RPMI7951 (cell line): ENCODE measurements around the gene CNIH2. TPM values are rescaled to one million over a fixed set of nuclear protein-coding genes. Genes with fewer than 3 reads are reported as not detected.
"Not testable (repeated sequence)": the region's sequence is repeated elsewhere in the genome, so short reads cannot be mapped to it uniquely, and the experiment has no call there.

Experiments used
- DNase-seq: peaks from one replicate; pipeline ENCODE4 v3.0.0-alpha.2; 2012; ENCODE audit warnings: low read depth
- total RNA-seq: library from RNA; depleted of rRNA; stranded (reverse); fragments of >200 nt; shearing (Covaris generic); gene quantifications from 2 replicates; pipeline ENCODE4 v1.2.3, GENCODE V29; 2014

Gene CNIH2
- total RNA-seq, 1 experiment from 2014 or later: 9.3 TPM

GRCh38 chr11:66276619-66277018 is 1.4 kb upstream of the CNIH2 start:
- not testable (repeated sequence) for DNase-seq

DNA sequence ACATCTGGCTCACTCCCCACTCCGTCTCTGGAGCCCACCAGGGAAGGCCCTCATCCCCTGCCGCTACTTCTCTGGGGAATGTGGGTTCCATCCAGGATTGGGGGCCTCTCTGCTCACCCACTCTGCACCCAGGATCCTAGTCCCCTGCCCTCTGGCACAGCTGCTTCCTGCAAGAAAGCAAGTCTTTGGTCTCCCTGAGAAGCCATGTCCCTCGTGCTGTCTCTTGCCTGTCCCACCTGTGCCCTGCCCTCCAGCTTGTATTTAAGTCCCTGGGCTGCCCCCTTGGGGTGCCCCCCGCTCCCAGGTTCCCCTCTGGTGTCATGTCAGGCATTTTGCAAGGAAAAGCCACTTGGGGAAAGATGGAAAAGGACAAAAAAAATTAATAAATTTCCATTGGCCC is 911 bp upstream of the CNIH2 start:
- DNase-seq: not testable (repeated sequence)

- DNase-seq: peak; percentile 65
Observed at GRCh38 chr11:66278363-66279091, 552 bp downstream of the CNIH2 start.

- DNase-seq: no peak
Observed at GRCh38 chr11:66279092-66279734, 1.2 kb downstream of the CNIH2 start.

DNA sequence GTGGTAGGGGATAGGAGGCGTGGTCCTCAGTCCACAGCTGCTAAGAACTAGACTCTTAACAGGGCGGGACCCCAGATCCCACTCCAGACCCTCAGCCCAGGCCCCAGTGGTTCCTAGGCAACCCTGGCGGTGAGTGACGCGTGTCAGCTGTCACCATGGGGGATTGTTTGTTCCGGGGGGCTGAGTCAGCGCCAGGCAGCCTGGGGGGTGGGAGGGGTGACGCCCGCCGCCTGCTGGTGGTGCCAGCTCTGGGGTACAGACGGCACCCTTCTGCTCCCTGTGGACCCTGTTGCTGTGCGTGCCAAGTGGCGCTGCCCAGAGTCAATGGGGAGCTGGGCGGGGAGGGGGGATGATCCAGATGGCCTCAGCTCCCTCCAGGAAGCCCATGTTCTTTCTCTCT is 2.5 kb downstream of the CNIH2 start:
- DNase-seq: no peak

DNA sequence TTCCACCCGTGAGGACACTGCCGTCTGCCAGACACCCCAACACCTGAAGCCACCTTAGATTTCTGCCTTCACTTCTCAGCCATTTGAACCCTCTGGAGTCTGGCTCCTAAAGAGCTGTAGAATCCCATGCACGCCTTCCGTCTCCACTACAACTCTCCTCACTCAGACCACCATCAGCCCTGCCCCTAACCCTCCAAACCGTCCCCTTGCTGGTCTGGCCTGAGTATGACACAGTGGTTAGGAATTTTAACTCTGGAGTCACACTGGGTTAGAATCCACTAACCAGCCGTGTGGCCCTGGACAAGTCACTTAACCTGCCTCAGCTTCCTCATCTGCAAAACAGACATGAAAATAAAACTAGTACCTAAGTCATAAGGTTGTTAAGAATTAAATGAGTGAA is 3.0 kb downstream of the CNIH2 start:
- DNase-seq: no peak

DNA sequence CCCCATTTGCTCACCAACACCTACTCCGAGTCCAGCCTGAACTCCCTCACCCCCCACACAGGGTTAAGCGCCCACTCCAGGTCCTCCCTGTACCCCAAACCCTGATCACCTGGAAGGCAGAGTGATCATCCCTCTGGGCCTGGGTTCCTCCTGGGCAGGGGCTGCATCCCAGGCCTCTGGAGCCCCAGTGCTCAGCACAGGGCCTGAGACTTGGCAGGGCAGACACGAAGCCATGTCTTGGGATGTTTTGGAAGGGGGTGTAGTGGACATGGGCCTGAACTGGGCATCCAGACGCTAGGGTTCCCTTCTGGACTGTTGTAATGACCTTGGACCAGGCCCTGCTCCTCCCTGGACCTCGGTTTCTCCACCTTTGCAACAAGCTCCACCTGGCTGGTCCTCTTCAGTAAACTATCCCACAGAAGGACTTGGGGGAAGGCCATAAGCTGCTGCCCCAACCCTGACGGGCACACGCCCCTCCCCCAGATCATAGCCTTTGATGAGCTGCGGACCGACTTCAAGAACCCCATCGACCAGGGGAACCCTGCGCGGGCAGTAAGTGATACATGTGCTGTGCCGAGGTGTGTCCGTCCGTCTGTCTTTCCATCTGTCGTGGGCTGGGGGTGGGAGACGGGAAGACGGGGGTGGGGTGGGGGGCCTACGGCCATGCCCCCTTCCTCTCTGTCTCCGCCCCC is 3.9 kb downstream of the CNIH2 start:
- no peak for DNase-seq

GRCh38 chr11:66282468-66283455 is 4.8 kb downstream of the CNIH2 start:
- DNase-seq: peak; percentile 93

DNA sequence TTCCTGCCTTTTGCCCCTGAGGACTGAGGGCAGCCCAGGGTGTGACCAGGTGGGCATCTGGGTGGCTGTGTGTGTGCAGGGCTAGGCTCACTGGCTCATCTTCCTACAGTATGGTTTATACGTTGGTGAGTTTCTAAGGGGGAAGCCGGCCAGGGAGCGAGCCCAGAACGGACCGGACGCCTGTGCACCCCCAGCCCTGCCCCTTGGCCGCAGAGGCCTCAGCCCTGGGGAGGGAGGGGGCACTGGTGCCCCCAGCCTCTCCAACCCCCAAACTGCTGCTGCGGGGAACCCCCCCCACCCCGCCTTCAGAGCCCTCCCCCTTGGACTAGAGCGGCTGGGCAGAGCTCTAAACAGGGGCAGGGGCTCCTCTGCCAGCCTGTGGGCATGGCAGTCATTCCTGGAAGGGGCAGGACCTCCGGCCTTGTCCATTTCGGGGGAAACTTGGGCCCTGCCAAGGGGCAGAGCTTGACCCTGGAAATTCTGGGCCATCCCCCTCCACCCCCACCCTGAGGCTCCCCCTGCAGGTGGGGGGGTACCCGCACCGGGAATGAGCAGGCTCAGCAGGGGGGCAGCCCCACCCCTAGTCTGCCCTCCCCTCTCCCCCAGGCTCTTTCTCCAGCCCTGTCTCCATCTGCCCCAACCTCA is 5.6 kb downstream of the CNIH2 start:
- no peak for DNase-seq

DNA sequence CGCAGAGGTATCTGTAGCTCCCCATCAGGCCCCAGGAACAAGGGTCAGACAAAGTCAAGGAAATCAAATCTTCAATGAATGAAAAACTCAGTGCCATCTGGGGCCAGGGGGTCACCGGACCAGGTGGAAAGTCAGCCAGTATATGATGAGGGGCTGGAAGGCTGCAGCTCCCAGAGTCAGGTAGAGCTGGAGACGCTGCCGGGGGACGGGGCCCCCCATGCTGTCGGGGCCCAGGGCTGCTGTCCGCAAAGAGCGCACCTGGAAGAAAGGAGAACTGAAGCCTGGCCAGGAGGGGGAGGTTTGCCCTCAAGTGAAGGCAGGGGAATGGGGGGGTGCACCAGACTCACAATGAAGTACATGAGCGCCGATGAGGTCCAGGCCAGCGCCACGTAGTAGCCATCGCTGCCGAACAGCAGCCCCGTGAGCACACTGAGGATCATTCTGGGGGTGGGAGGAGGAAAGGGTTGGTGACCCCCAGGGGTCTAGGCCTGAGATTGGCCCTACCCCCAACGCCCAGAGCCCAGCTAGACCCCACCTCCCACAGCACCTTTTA is 6.6 kb downstream of the CNIH2 start:
- no peak for DNase-seq

GRCh38 chr11:66285250-66285947 is 7.4 kb downstream of the CNIH2 start:
- DNase-seq: no peak

- no peak for DNase-seq
Observed at GRCh38 chr11:66286699-66287098, 8.7 kb downstream of the CNIH2 start.

- DNase-seq: no peak
Observed at GRCh38 chr11:66287211-66287888, 9.4 kb downstream of the CNIH2 start.

- DNase-seq: peak; percentile 27
Observed at GRCh38 chr11:66287889-66288670, 10.1 kb downstream of the CNIH2 start.

- DNase-seq: peak; percentile 99
Observed at GRCh38 chr11:66288671-66289547, 10.9 kb downstream of the CNIH2 start, which contains the start of gene YIF1A. Gene YIF1A (minus strand): TSS chr11:66289143. CDS start chr11:66288985, 158 bp downstream.

DNA sequence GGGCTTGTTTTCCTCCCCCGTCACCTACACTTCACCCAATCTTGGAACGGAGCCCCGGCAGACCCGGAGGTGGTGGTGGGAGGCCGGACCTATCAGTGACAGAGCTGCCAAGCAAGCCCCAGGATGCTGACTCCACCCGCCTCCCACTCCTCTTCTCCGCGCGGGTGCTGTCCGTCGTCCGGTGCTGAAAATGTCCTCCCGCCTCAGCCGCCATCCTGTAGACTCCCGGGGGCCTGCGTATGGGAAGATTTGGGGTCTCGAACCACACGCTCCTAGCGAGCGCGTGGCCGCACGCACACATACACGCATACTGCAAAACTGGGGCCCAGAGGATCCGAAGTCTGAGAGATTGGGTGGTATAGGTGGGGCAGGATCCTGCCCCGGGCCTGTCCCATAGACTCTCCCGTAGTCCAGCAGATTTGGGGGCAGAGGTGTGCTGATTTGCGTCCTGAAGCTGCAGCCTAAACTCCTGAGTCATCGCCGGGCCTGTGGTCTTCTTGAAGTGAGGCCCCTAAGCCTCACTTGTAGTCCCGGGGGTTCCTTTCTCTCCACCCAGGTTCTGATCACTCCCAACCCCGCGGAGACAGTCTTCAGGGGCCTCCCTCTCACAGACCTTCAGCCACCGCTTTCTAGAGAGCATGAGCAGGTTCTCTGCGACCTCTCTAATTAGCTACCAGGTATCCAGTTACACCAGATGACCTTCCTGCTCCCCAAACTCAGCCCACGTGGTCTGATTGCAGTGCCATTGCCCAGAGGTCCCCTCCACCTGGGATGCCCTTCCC is 11.8 kb downstream of the CNIH2 start:
- no peak for DNase-seq

GRCh38 chr11:66290330-66290621 is 12.3 kb downstream of the CNIH2 start:
- no peak for DNase-seq
